Vagina (tissue), 2 donors: Measurements from ENCODE around the gene SLC5A6.

ENCODE experiments used
- POLR2A ChIP-seq, 2 donors: fragments of 450-650 bp; IDR thresholded peaks; one replicate each; pipeline ENCODE4 v1.6.1; 2017; ENCODE audit warnings: antibody characterized with exemption in 2 of 2, mild to moderate bottlenecking in 2 of 2, moderate library complexity in 2 of 2
- TF ChIP-seq, protein P1 (sequence below), 3 experiments: fragments of 450-650 bp in 2 of 3; fragments of 200-600 bp in 1 of 3; sonication (generic) in 1 of 3; IDR thresholded peaks; one replicate each; pipeline ENCODE4 v1.5.1; 2017 to 2019; ENCODE audit warnings: antibody characterized with exemption in 3 of 3, mild to moderate bottlenecking in 2 of 3, moderate library complexity in 2 of 3

DNA sequence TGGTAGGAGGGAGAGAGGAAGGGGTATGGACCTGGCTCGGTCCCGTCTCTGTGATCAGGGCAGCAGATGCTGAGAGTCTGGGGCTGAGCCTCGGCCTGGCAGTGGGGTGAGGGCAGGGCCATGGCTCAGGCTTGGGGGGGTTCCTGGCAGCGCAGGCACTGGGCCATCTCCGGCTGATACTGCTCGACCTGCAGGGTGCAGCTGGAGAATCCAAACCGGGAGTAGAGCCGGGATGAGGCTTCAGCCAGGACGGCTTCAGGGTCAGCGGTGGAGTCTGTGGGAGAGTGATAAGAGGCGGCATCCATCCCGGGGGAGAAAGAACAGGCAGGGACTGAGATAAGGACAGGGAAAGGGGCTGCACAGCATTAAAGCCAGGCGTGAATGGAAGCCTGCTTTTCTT, 43.1 kb upstream of the SLC5A6 start:
- no peak for TF ChIP-seq POLR2A (IDR thresholded peaks at IDR 0.05)
- TF ChIP-seq, protein P1, sequence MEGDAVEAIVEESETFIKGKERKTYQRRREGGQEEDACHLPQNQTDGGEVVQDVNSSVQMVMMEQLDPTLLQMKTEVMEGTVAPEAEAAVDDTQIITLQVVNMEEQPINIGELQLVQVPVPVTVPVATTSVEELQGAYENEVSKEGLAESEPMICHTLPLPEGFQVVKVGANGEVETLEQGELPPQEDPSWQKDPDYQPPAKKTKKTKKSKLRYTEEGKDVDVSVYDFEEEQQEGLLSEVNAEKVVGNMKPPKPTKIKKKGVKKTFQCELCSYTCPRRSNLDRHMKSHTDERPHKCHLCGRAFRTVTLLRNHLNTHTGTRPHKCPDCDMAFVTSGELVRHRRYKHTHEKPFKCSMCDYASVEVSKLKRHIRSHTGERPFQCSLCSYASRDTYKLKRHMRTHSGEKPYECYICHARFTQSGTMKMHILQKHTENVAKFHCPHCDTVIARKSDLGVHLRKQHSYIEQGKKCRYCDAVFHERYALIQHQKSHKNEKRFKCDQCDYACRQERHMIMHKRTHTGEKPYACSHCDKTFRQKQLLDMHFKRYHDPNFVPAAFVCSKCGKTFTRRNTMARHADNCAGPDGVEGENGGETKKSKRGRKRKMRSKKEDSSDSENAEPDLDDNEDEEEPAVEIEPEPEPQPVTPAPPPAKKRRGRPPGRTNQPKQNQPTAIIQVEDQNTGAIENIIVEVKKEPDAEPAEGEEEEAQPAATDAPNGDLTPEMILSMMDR (IDR thresholded peaks at IDR 0.05): no peak
